ENCODE measurements around the gene ANO2. TPM values are rescaled to one million over a fixed set of nuclear protein-coding genes. Genes with fewer than 3 reads are reported as not detected.

ANO2 gene
- total and polyA plus RNA-seq, 4 donors, result 0.03 to 0.25 (median 0.15) TPM

DNA sequence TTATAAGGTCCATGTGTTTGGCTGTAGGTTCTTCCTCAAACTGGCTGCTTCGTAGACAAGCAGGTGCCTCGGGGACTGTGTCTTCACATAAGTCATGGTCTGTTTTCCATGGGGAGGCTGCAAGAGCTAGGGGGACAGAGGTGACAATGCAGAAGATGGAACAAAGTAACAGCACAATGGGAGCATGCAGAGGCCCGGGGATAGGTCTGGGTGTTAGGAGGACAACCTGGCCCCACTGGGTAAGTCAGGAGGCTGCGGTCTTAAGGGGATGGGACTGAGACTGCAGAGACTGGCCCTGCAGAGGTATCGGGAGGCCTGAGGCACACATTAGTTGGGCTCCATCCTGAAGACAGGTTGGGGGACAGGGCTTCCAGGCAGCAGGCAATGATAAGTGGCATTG, 424.2 kb downstream of the ANO2 start:
- H3K4me1 ChIP-seq (ENCODE audit: control insufficient read depth in 4 of 4, insufficient read depth in 4 of 4, low read length in 3 of 4), result no peaks in the 10 kb centered on the region
- no peak for DNase-seq (ENCODE audit: low spot score)
- no peak overlapping the region for H3K9ac ChIP-seq (ENCODE audit: low read depth in 1 of 2, low read length in 2 of 2)
- no peaks in the 10 kb centered on the region for H3K27me3 ChIP-seq (ENCODE audit: control insufficient read depth in 4 of 4, insufficient read depth in 4 of 4, low read length in 3 of 4)
- TF ChIP-seq TAF1 (conservative IDR thresholded peaks at IDR 0.05) (no peak), FOXA2 (IDR thresholded peaks at IDR 0.05) (no peak), CTCF (IDR thresholded peaks at IDR 0.05; ENCODE audit: low read depth, low read length, missing input control) (no peak), NR2F2 (IDR thresholded peaks at IDR 0.05) (no peak), RAD21 (IDR thresholded peaks at IDR 0.05) (no peak), SP1 (IDR thresholded peaks at IDR 0.05) (no peak), FOXA1 (IDR thresholded peaks at IDR 0.05) (no peak), ZBTB33 (IDR thresholded peaks at IDR 0.05) (no peak), EGR1 (IDR thresholded peaks at IDR 0.05; ENCODE audit: low read depth in 2 of 2) (no peak), HNF4G (IDR thresholded peaks at IDR 0.05) (no peak), YY1 (IDR thresholded peaks at IDR 0.05) (no peak), GABPA (IDR thresholded peaks at IDR 0.05 in 1 of 2, conservative IDR thresholded peaks at IDR 0.05 in 1 of 2) (no peak), MAX (IDR thresholded peaks at IDR 0.05) (no peak)
- TF ChIP-seq, protein P1, sequence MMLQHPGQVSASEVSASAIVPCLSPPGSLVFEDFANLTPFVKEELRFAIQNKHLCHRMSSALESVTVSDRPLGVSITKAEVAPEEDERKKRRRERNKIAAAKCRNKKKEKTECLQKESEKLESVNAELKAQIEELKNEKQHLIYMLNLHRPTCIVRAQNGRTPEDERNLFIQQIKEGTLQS (IDR thresholded peaks at IDR 0.05), result no peak
- 92% methylated on average over 5 of the region's 5 CpGs for WGBS
- no peaks in the 10 kb centered on the region for H3K9me3 ChIP-seq (ENCODE audit: control insufficient read depth in 4 of 4, low read length in 3 of 4)
- no peaks in the 10 kb centered on the region for H3K36me3 ChIP-seq (ENCODE audit: control insufficient read depth in 4 of 4, insufficient read depth in 3 of 4, low read depth in 1 of 4, low read length in 3 of 4)
- H3K27ac ChIP-seq (ENCODE audit: low read depth in 1 of 2, low read length in 2 of 2), result no peak overlapping the region
- no peak overlapping the region for H3K4me3 ChIP-seq (ENCODE audit: low read depth in 1 of 3, low read length in 3 of 3)

GRCh38 chr12:5520037-5520436, 425.0 kb downstream of the ANO2 start:
- H3K27ac ChIP-seq (ENCODE audit: low read depth in 1 of 2, low read length in 2 of 2), result no peak overlapping the region
- H3K9ac ChIP-seq (ENCODE audit: low read depth in 1 of 2, low read length in 2 of 2), result no peak overlapping the region
- H3K36me3 ChIP-seq (ENCODE audit: control insufficient read depth in 4 of 4, insufficient read depth in 3 of 4, low read depth in 1 of 4, low read length in 3 of 4), result no peaks in the 10 kb centered on the region
- H3K9me3 ChIP-seq (ENCODE audit: control insufficient read depth in 4 of 4, low read length in 3 of 4), result no peaks in the 10 kb centered on the region
- no peak overlapping the region for H3K4me3 ChIP-seq (ENCODE audit: low read depth in 1 of 3, low read length in 3 of 3)
- no peak for TF ChIP-seq FOXA1 (IDR thresholded peaks at IDR 0.05)
- TF ChIP-seq EGR1 (IDR thresholded peaks at IDR 0.05; ENCODE audit: low read depth in 2 of 2), result no peak
- TF ChIP-seq GABPA (IDR thresholded peaks at IDR 0.05 in 1 of 2, conservative IDR thresholded peaks at IDR 0.05 in 1 of 2), result no peak
- TF ChIP-seq RAD21 (IDR thresholded peaks at IDR 0.05), result no peak
- TF ChIP-seq CTCF (IDR thresholded peaks at IDR 0.05; ENCODE audit: low read depth, low read length, missing input control), result no peak
- no peak for TF ChIP-seq ZBTB33 (IDR thresholded peaks at IDR 0.05)
- TF ChIP-seq, protein P1 (IDR thresholded peaks at IDR 0.05), result no peak
- no peak for TF ChIP-seq SP1 (IDR thresholded peaks at IDR 0.05)
- TF ChIP-seq MAX (IDR thresholded peaks at IDR 0.05), result no peak
- TF ChIP-seq JUND (IDR thresholded peaks at IDR 0.05), result no peak
- no peak for TF ChIP-seq FOXA2 (IDR thresholded peaks at IDR 0.05)
- TF ChIP-seq HNF4A (conservative IDR thresholded peaks at IDR 0.05), result no peak
- TF ChIP-seq YY1 (IDR thresholded peaks at IDR 0.05), result no peak
- TF ChIP-seq, protein P2, sequence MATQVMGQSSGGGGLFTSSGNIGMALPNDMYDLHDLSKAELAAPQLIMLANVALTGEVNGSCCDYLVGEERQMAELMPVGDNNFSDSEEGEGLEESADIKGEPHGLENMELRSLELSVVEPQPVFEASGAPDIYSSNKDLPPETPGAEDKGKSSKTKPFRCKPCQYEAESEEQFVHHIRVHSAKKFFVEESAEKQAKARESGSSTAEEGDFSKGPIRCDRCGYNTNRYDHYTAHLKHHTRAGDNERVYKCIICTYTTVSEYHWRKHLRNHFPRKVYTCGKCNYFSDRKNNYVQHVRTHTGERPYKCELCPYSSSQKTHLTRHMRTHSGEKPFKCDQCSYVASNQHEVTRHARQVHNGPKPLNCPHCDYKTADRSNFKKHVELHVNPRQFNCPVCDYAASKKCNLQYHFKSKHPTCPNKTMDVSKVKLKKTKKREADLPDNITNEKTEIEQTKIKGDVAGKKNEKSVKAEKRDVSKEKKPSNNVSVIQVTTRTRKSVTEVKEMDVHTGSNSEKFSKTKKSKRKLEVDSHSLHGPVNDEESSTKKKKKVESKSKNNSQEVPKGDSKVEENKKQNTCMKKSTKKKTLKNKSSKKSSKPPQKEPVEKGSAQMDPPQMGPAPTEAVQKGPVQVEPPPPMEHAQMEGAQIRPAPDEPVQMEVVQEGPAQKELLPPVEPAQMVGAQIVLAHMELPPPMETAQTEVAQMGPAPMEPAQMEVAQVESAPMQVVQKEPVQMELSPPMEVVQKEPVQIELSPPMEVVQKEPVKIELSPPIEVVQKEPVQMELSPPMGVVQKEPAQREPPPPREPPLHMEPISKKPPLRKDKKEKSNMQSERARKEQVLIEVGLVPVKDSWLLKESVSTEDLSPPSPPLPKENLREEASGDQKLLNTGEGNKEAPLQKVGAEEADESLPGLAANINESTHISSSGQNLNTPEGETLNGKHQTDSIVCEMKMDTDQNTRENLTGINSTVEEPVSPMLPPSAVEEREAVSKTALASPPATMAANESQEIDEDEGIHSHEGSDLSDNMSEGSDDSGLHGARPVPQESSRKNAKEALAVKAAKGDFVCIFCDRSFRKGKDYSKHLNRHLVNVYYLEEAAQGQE (IDR thresholded peaks at IDR 0.05), result no peak
- no peak for TF ChIP-seq NR2F2 (IDR thresholded peaks at IDR 0.05)
- no peak for TF ChIP-seq HNF4G (IDR thresholded peaks at IDR 0.05)
- TF ChIP-seq RXRA (IDR thresholded peaks at IDR 0.05), result no peak
- TF ChIP-seq TAF1 (conservative IDR thresholded peaks at IDR 0.05), result no peak
- no peak for DNase-seq (ENCODE audit: low spot score)
- H3K4me1 ChIP-seq (ENCODE audit: control insufficient read depth in 4 of 4, insufficient read depth in 4 of 4, low read length in 3 of 4), result no peaks in the 10 kb centered on the region
- no peaks in the 10 kb centered on the region for H3K27me3 ChIP-seq (ENCODE audit: control insufficient read depth in 4 of 4, insufficient read depth in 4 of 4, low read length in 3 of 4)
- WGBS, result 83% methylated on average over 4 of the region's 4 CpGs

Data from liver (tissue), 9 donors.